Mucosa of stomach (tissue), 1 donor: ENCODE results near the gene COL5A2.

Experiments
- H3K27me3 ChIP-seq: one replicate; pipeline ENCODE4 v1.7.0; 2013; ENCODE audit warnings: mild to moderate bottlenecking, low read length; ENCODE audit not compliant: control insufficient read depth, insufficient read depth
- H3K36me3 ChIP-seq: one replicate; pipeline ENCODE4 v1.7.0; 2013; ENCODE audit warnings: low read length; ENCODE audit not compliant: control insufficient read depth, insufficient read depth
- H3K4me1 ChIP-seq: one replicate; pipeline ENCODE4 v1.7.0; 2013; ENCODE audit warnings: mild to moderate bottlenecking, low read length; ENCODE audit not compliant: control insufficient read depth, insufficient read depth
- H3K4me3 ChIP-seq: one replicate; pipeline ENCODE4 v1.7.0; 2013; ENCODE audit warnings: low read length
- H3K9ac ChIP-seq: one replicate; pipeline ENCODE4 v1.7.0; 2013; ENCODE audit warnings: mild to moderate bottlenecking, low read length, moderate library complexity
- H3K9me3 ChIP-seq: one replicate; pipeline ENCODE4 v1.7.0; 2013; ENCODE audit warnings: mild to moderate bottlenecking, low read length, moderate library complexity; ENCODE audit not compliant: control insufficient read depth
- donor health status: Pancreatic carcinoma.

The COL5A2 gene

GRCh38 chr2:189177251-189177840, 2.2 kb downstream of the COL5A2 start:
- no peak overlapping the region for H3K4me3 ChIP-seq
- no peaks in the 10 kb centered on the region for H3K9me3 ChIP-seq
- H3K27me3 ChIP-seq: peaks cover 9% of the 10 kb centered on the region
- H3K36me3 ChIP-seq: no peaks in the 10 kb centered on the region
- H3K9ac ChIP-seq: no peak overlapping the region
- H3K4me1 ChIP-seq: no peaks in the 10 kb centered on the region

DNA sequence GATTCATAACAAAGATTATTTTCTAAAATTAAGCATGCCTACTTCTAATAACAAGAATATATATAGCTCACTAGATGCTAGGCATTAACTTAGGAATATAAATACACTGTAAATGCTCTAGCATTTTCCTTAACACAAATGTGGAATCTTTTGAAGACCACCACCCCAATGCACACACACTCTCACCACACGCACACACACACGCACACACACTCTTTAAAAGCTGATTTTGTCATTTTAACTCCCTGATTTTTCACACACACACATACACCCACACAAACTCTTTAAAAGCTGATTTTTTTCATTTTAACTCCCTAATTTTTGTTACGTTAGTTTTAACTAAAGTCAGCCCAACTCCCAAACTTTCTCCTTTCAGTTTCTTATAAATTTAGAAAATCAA, 3.0 kb downstream of the COL5A2 start:
- H3K9ac ChIP-seq: peak overlapping the region; percentile 29
- H3K4me3 ChIP-seq: no peak overlapping the region
- no peaks in the 10 kb centered on the region for H3K36me3 ChIP-seq

DNA sequence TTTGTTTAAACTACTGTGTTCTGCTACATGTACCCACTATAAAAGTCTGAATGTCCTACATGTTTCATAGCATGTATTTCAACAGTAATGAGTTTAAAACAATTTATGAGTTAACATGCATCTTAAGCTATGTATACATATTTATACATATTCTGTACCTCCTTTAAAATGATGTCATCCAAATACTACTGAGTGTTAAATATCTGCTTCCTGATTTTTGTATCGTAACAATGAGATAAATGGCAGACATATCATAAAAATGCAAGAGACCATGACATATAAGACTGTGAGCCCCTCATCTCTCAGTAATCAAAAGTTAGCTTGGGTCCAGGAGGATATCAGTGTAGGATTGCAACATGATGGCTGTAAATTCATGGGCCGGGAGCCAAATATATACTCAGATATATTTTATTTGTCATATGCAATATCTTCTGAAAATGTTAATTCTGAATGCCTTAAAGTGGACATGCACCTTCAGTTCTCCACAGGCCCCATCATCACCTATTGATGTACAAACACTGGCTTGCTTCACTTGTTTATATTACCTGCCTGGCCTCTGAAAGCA, 3.6 kb downstream of the COL5A2 start:
- H3K36me3 ChIP-seq: no peaks in the 10 kb centered on the region
- no peak overlapping the region for H3K9ac ChIP-seq
- H3K4me1 ChIP-seq: no peaks in the 10 kb centered on the region
- H3K27me3 ChIP-seq: peaks cover 9% of the 10 kb centered on the region
- H3K4me3 ChIP-seq: no peak overlapping the region
- no peaks in the 10 kb centered on the region for H3K9me3 ChIP-seq

More for the DNA sequence above, 3.0 kb downstream of the COL5A2 start:
- no peaks in the 10 kb centered on the region for H3K4me1 ChIP-seq
- peaks cover 9% of the 10 kb centered on the region for H3K27me3 ChIP-seq
- no peaks in the 10 kb centered on the region for H3K9me3 ChIP-seq

- Histone ChIP-seq H3K4me1 (no peaks in the 10 kb centered on the region), H3K27me3 (no peaks in the 10 kb centered on the region), H3K4me3 (no peak overlapping the region), H3K9ac (no peak overlapping the region), H3K9me3 (no peaks in the 10 kb centered on the region), H3K36me3 (no peaks in the 10 kb centered on the region)
These were observed 7.5 kb downstream of the COL5A2 start for GRCh38 chr2:189171956-189172609.

DNA sequence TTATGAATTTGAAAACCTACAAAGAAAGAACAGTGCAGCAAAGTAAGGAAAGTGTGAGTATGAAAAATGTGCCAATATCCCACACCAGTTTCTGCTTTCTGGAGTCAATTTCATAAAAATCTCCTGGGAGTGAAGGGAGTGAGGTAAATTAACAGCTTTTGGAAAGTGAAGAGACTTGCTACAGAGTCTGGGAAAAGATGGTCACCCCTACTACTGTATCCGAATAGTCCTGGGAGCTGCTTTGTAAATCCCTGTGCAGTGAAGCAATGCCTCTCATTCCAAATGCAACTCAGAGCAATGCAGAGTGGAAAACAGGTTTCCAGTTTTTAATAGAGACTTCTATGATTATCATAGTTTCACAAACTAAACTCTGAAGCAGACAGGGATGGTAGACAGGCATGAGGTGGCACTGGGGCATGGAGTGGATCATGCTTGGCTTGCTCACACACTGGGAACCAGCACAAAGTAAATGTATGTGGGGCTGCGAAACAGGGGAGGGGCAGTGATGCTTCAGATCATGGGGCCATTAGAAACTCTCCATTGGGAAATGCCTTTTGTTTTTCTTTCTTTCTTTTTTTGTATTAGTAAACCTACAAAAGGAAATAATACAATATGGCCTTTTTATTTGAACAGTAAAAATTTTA, 10.6 kb downstream of the COL5A2 start:
- Histone ChIP-seq H3K9ac (no peak overlapping the region), H3K27me3 (no peaks in the 10 kb centered on the region), H3K9me3 (no peaks in the 10 kb centered on the region), H3K36me3 (no peaks in the 10 kb centered on the region), H3K4me1 (no peaks in the 10 kb centered on the region), H3K4me3 (no peak overlapping the region)

- H3K27me3 ChIP-seq: no peaks in the 10 kb centered on the region
- no peaks in the 10 kb centered on the region for H3K4me1 ChIP-seq
- no peaks in the 10 kb centered on the region for H3K9me3 ChIP-seq
- no peak overlapping the region for H3K4me3 ChIP-seq
- no peak overlapping the region for H3K9ac ChIP-seq
- no peaks in the 10 kb centered on the region for H3K36me3 ChIP-seq
These were observed 13.7 kb downstream of the COL5A2 start for GRCh38 chr2:189165656-189166380.

DNA sequence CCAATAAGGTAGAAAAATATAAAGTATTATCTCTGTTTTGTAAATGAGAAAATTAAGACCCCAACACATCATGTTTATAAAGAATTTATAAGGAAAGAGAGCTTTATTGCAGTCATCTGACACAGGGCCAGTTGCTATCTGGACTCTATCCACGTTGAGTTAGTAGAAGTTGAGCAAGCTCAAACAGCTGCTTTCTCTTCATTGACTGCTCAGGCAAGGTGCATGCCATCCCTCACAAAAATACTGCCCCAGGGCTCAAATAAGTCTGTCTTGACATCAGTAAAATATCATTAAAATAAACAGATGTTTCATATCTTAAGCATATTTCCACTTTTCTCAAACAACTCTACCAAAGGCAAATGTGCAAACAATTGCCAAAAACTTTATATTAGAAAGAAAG, 14.8 kb downstream of the COL5A2 start:
- Histone ChIP-seq H3K27me3 (no peaks in the 10 kb centered on the region), H3K4me1 (no peaks in the 10 kb centered on the region), H3K9ac (no peak overlapping the region), H3K4me3 (no peak overlapping the region), H3K9me3 (no peaks in the 10 kb centered on the region), H3K36me3 (no peaks in the 10 kb centered on the region)

GRCh38 chr2:189163889-189164288, 15.7 kb downstream of the COL5A2 start:
- H3K4me1 ChIP-seq: no peaks in the 10 kb centered on the region
- H3K4me3 ChIP-seq: no peak overlapping the region

DNA sequence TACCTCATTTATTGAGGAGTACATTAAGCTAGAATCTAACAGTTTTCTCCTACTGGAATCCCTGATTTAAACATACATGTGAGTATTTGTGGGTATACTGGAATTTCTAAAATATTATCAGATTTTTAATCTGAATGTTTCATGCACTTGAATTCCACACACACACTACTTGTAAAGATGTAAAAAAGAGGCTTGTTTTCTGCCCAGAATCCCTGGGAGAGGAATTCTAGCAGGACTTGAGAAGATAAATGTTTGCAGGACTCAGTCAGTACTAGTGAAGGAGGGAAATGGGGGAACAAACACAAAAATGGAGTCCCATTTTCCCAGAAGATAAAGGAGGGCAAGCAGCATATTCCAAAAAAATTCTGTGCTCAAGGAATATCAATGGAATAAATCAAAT, 17.0 kb downstream of the COL5A2 start:
- Histone ChIP-seq H3K4me3 (no peak overlapping the region), H3K9me3 (no peaks in the 10 kb centered on the region), H3K36me3 (no peaks in the 10 kb centered on the region), H3K27me3 (no peaks in the 10 kb centered on the region), H3K9ac (no peak overlapping the region), H3K4me1 (no peaks in the 10 kb centered on the region)

More at GRCh38 chr2:189163889-189164288, 15.7 kb downstream of the COL5A2 start:
- H3K36me3 ChIP-seq: no peaks in the 10 kb centered on the region
- H3K9me3 ChIP-seq: no peaks in the 10 kb centered on the region
- no peaks in the 10 kb centered on the region for H3K27me3 ChIP-seq
- H3K9ac ChIP-seq: no peak overlapping the region

DNA sequence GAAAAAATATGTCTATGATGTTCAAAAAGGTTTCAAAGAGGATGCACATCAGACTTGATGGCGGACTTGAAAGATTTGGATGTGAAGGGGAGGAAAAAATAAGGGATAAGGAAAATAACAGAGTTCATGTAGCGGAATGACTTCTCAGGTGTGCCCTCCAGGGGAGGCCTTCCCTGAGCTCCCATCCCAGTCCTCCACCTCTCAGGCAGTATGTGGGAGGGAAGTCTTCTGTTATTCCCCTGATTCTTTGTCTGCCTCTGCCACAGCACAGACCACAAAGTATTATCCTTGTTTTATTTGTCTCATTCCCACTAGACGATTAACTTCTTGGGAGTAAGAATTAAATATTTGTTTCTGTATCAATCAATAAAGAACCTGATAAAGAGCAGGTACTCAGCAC, 17.7 kb downstream of the COL5A2 start:
- Histone ChIP-seq H3K9me3 (no peaks in the 10 kb centered on the region), H3K36me3 (no peaks in the 10 kb centered on the region), H3K9ac (no peak overlapping the region), H3K4me1 (no peaks in the 10 kb centered on the region), H3K4me3 (no peak overlapping the region), H3K27me3 (no peaks in the 10 kb centered on the region)

- Histone ChIP-seq H3K9me3 (no peaks in the 10 kb centered on the region), H3K4me1 (no peaks in the 10 kb centered on the region), H3K27me3 (no peaks in the 10 kb centered on the region), H3K9ac (no peak overlapping the region), H3K4me3 (no peak overlapping the region), H3K36me3 (no peaks in the 10 kb centered on the region)
These were observed 19.8 kb downstream of the COL5A2 start for GRCh38 chr2:189159717-189160116.

- no peak overlapping the region for H3K4me3 ChIP-seq
- H3K27me3 ChIP-seq: no peaks in the 10 kb centered on the region
- H3K9ac ChIP-seq: no peak overlapping the region
- H3K4me1 ChIP-seq: no peaks in the 10 kb centered on the region
- H3K36me3 ChIP-seq: no peaks in the 10 kb centered on the region
- H3K9me3 ChIP-seq: no peaks in the 10 kb centered on the region
These were observed 20.3 kb downstream of the COL5A2 start for GRCh38 chr2:189159273-189159672.
